ENCODE data around the gene RBM47. TPM values are rescaled to one million over a fixed set of nuclear protein-coding genes. Genes with fewer than 3 reads are reported as not detected.

RBM47 gene
- total RNA-seq, 1 donor from 2014 or later, result 0.98 TPM

- Mint-ChIP-seq H3K9me3 (ENCODE audit: unreplicated experiment) (no peaks in the 10 kb centered on the region), H3K27ac (ENCODE audit: unreplicated experiment) (no peak overlapping the region), H3K4me1 (ENCODE audit: low read depth, unreplicated experiment) (no peaks in the 10 kb centered on the region), H3K27me3 (ENCODE audit: unreplicated experiment) (peaks cover 1% of the 10 kb centered on the region), H3K4me3 (ENCODE audit: unreplicated experiment) (no peak overlapping the region), H3K36me3 (ENCODE audit: unreplicated experiment) (no peaks in the 10 kb centered on the region)
- no peak for TF ChIP-seq CTCF (IDR thresholded peaks at IDR 0.05; ENCODE audit: partially characterized antibody, unreplicated experiment)
- no peak for DNase-seq
Measured at GRCh38 chr4:40514497-40514951, 115.1 kb downstream of the RBM47 start.

GRCh38 chr4:40511036-40511614 lies 118.5 kb downstream of the RBM47 start:
- no peaks in the 10 kb centered on the region for H3K9me3 Mint-ChIP-seq (ENCODE audit: unreplicated experiment)
- H3K27me3 Mint-ChIP-seq (ENCODE audit: unreplicated experiment), result no peaks in the 10 kb centered on the region
- no peak overlapping the region for H3K27ac Mint-ChIP-seq (ENCODE audit: unreplicated experiment)
- no peak for DNase-seq
- TF ChIP-seq CTCF (IDR thresholded peaks at IDR 0.05; ENCODE audit: partially characterized antibody, unreplicated experiment), result no peak
- H3K36me3 Mint-ChIP-seq (ENCODE audit: unreplicated experiment), result no peaks in the 10 kb centered on the region
- H3K4me3 Mint-ChIP-seq (ENCODE audit: unreplicated experiment), result no peak overlapping the region
- no peaks in the 10 kb centered on the region for H3K4me1 Mint-ChIP-seq (ENCODE audit: low read depth, unreplicated experiment)

- H3K36me3 Mint-ChIP-seq (ENCODE audit: unreplicated experiment), result no peaks in the 10 kb centered on the region
- DNase-seq, result no peak
- no peaks in the 10 kb centered on the region for H3K9me3 Mint-ChIP-seq (ENCODE audit: unreplicated experiment)
- H3K4me1 Mint-ChIP-seq (ENCODE audit: low read depth, unreplicated experiment), result no peaks in the 10 kb centered on the region
- no peak overlapping the region for H3K4me3 Mint-ChIP-seq (ENCODE audit: unreplicated experiment)
- TF ChIP-seq CTCF (IDR thresholded peaks at IDR 0.05; ENCODE audit: partially characterized antibody, unreplicated experiment), result no peak
- no peak overlapping the region for H3K27ac Mint-ChIP-seq (ENCODE audit: unreplicated experiment)
- no peaks in the 10 kb centered on the region for H3K27me3 Mint-ChIP-seq (ENCODE audit: unreplicated experiment)
Measured at GRCh38 chr4:40507977-40508376, 121.7 kb downstream of the RBM47 start.

GRCh38 chr4:40506492-40506891 lies 123.2 kb downstream of the RBM47 start:
- Mint-ChIP-seq H3K4me1 (ENCODE audit: low read depth, unreplicated experiment) (no peaks in the 10 kb centered on the region), H3K9me3 (ENCODE audit: unreplicated experiment) (no peaks in the 10 kb centered on the region), H3K27ac (ENCODE audit: unreplicated experiment) (no peak overlapping the region), H3K27me3 (ENCODE audit: unreplicated experiment) (no peaks in the 10 kb centered on the region), H3K4me3 (ENCODE audit: unreplicated experiment) (no peak overlapping the region), H3K36me3 (ENCODE audit: unreplicated experiment) (no peaks in the 10 kb centered on the region)
- no peak for DNase-seq
- no peak for TF ChIP-seq CTCF (IDR thresholded peaks at IDR 0.05; ENCODE audit: partially characterized antibody, unreplicated experiment)

- no peaks in the 10 kb centered on the region for H3K4me1 Mint-ChIP-seq (ENCODE audit: low read depth, unreplicated experiment)
- no peaks in the 10 kb centered on the region for H3K9me3 Mint-ChIP-seq (ENCODE audit: unreplicated experiment)
- TF ChIP-seq CTCF (IDR thresholded peaks at IDR 0.05; ENCODE audit: partially characterized antibody, unreplicated experiment), result no peak
- no peak overlapping the region for H3K27ac Mint-ChIP-seq (ENCODE audit: unreplicated experiment)
- H3K27me3 Mint-ChIP-seq (ENCODE audit: unreplicated experiment), result no peaks in the 10 kb centered on the region
- DNase-seq, result no peak
- H3K4me3 Mint-ChIP-seq (ENCODE audit: unreplicated experiment), result no peak overlapping the region
- H3K36me3 Mint-ChIP-seq (ENCODE audit: unreplicated experiment), result no peaks in the 10 kb centered on the region
Measured at GRCh38 chr4:40506066-40506465, 123.6 kb downstream of the RBM47 start.

Measured in glutamatergic neuron (in vitro differentiated cells).